ENCODE data around the gene FGF18. TPM values are rescaled to one million over a fixed set of nuclear protein-coding genes. Genes with fewer than 3 reads are reported as not detected.

Gene FGF18
- total and polyA plus RNA-seq, 9 of the 15 experiments (the other 6 are each of a cell fraction or from before 2014, with no cell fraction given) = 0.05 to 0.18 (median 0.11) TPM; not detected in 6

GRCh38 chr5:171485668-171486067, 66.2 kb downstream of the FGF18 start:
- ATAC-seq = no peak

More at GRCh38 chr5:171485668-171486067, 66.2 kb downstream of the FGF18 start:
- no peak for TF ChIP-seq CREM (IDR thresholded peaks at IDR 0.05; ENCODE audit: low read depth)
- no peak for TF ChIP-seq CTBP1 (IDR thresholded peaks at IDR 0.05; ENCODE audit: borderline replicate concordance)
- TF ChIP-seq HINFP (tag; conservative IDR thresholded peaks at IDR 0.05; ENCODE audit: low read depth) = no peak
- no peak for TF ChIP-seq TFAM (CRISPR knock-in tag; conservative IDR thresholded peaks at IDR 0.05)
- in situ Hi-C loops (cut with MboI) = no loop called here
- no peak overlapping the region for H3K4me2 ChIP-seq (ENCODE audit: insufficient read depth, low read length)
- no peaks in the 10 kb centered on the region for H3K9me1 ChIP-seq (ENCODE audit: control insufficient read depth, insufficient read depth, low read length)
- no peak overlapping the region for H3K4me3 ChIP-seq
- H3K4me1 ChIP-seq (replicated peaks in 1 of 2; ENCODE audit: control insufficient read depth in 2 of 2, insufficient read depth in 2 of 2, low read length in 2 of 2) = peaks cover 0 to 11% of the 10 kb centered on the region in 2 experiments; a peak in 1 of 5 replicates
- no peak overlapping the region for H3K27ac ChIP-seq (ENCODE audit: extremely low read depth, low read depth, low read length)
- H4K20me1 ChIP-seq (replicated peaks; ENCODE audit: control insufficient read depth, insufficient read depth, low read length) = peaks cover 3% of the 10 kb centered on the region; the same call in 1 of the 2 replicates
- H3K9ac ChIP-seq (ENCODE audit: insufficient read depth in 1 of 2, low read depth in 2 of 2, low read length in 2 of 2) = no peak overlapping the region
- H3K36me3 ChIP-seq (ENCODE audit: control insufficient read depth, insufficient read depth, low read length) = no peaks in the 10 kb centered on the region
- intact Hi-C loops (cut with micrococcal nuclease) = loop anchor here (5.0 kb wide), 1 partner anchor 422 kb away; no protein-coding TSS in a partner anchor
- no TSS peak for BruUV-seq (replicated peaks)
- FAIRE-seq (no peak), DNase-seq (ENCODE audit: extremely low read depth in 1 of 4, low spot score in 3 of 4) (no peak)
- H3K9me3 ChIP-seq (replicated peaks; ENCODE audit: control insufficient read depth, insufficient read depth, low read depth, low read length) = no peaks in the 10 kb centered on the region
- WGBS (ENCODE audit: insufficient coverage, low coverage, missing lambda C conversion rate) = 26% methylated on average over 4 of the region's 4 CpGs
- no peak overlapping the region for H2AFZ ChIP-seq (ENCODE audit: low read depth, low read length)
- H3K79me2 ChIP-seq (ENCODE audit: control insufficient read depth, insufficient read depth, low read length) = no peaks in the 10 kb centered on the region
- H3K27me3 ChIP-seq (ENCODE audit: control insufficient read depth in 2 of 2, insufficient read depth in 2 of 2, low read length in 2 of 2) = peaks cover 5 to 44% of the 10 kb centered on the region in 2 experiments; a peak in 4 of 5 replicates
- CTCF ChIA-PET (ENCODE audit: low intra/inter-chr PET ratio) = no interaction called here
- POLR2A ChIA-PET = no interaction called here
